Sigmoid colon (tissue), 4 donors: ENCODE data around the gene EIF3L.

Source experiments
- CTCF ChIP-seq, 4 experiments: fragments of 450-650 bp in 3 of 4; fragments of 200-600 bp in 1 of 4; IDR thresholded peaks; one replicate each; pipeline ENCODE4 v1.5.1; 2016 to 2019; ENCODE audit warnings: antibody characterized with exemption in 4 of 4, mild to moderate bottlenecking in 3 of 4, moderate library complexity in 2 of 4
- POLR2A ChIP-seq, 2 donors: fragments of 450-650 bp; IDR thresholded peaks; one replicate each; pipeline ENCODE4 v1.6.1; 2016; ENCODE audit warnings: antibody characterized with exemption in 2 of 2, mild to moderate bottlenecking in 2 of 2, moderate library complexity in 2 of 2
- POLR2AphosphoS5 ChIP-seq, 4 donors: sonication (generic); formaldehyde crosslinking; IDR thresholded peaks; one replicate each; pipeline ENCODE4 v1.6.1; 2017; ENCODE audit warnings: antibody characterized with exemption in 4 of 4

DNA sequence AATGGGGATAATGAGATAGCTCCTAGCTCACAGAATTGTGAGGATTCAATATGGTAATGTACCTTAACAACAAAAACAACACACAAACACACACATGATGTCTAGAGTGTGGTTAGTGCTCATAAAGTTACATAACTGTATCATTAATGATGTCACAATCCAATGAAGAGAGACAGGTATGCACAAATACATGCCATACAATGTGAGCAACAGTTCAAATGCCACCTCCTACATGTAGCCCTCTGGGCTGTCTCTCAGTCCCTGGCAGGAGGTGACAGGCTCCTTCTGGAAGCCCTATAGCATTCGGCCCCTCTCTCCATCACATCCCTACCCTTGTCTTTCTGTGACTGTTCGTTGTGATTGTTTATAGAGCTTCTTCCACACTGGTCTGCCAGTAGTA, 48.6 kb downstream of the EIF3L start:
- TF ChIP-seq CTCF (IDR thresholded peaks at IDR 0.05), result no peak
- no peak for TF ChIP-seq POLR2A (IDR thresholded peaks at IDR 0.05)
- no peak for TF ChIP-seq POLR2AphosphoS5 (IDR thresholded peaks at IDR 0.05)
